ENCODE results near the gene NAIP.
"Not testable (repeated sequence)": the region's sequence is repeated elsewhere in the genome, so short reads cannot be mapped to it uniquely, and the experiment has no call there.

DNA sequence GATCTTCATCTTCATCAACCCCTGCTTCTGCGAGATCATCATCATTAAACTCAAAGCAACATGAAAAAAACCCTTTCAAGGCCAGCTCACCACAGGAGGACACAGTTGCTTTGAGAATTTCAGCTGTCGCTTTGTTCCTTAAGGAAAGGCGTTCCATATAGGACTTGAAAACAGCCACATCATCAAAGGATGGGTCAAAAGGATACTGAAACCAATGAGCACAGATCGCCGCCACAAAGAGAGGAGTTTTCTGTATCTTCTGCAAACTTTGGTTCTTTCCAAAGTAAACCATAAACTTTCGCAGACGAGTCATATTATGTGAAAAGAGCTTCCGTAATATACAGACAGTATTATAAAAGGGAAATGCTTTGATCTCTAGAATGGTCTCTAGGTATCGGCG is 40.3 kb downstream of the NAIP start:
- TF ChIP-seq POLR2A (IDR thresholded peaks at IDR 0.05; ENCODE audit: low read depth): not testable (repeated sequence)
- TF ChIP-seq, protein P1, sequence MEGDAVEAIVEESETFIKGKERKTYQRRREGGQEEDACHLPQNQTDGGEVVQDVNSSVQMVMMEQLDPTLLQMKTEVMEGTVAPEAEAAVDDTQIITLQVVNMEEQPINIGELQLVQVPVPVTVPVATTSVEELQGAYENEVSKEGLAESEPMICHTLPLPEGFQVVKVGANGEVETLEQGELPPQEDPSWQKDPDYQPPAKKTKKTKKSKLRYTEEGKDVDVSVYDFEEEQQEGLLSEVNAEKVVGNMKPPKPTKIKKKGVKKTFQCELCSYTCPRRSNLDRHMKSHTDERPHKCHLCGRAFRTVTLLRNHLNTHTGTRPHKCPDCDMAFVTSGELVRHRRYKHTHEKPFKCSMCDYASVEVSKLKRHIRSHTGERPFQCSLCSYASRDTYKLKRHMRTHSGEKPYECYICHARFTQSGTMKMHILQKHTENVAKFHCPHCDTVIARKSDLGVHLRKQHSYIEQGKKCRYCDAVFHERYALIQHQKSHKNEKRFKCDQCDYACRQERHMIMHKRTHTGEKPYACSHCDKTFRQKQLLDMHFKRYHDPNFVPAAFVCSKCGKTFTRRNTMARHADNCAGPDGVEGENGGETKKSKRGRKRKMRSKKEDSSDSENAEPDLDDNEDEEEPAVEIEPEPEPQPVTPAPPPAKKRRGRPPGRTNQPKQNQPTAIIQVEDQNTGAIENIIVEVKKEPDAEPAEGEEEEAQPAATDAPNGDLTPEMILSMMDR (IDR thresholded peaks at IDR 0.05): not testable (repeated sequence)

Data from esophagus muscularis mucosa (tissue), 3 donors.